ENCODE results near the gene SLCO4A1. TPM values are rescaled to one million over a fixed set of nuclear protein-coding genes. Genes with fewer than 3 reads are reported as not detected.

Gene SLCO4A1
- total RNA-seq, 4 donors from 2014 or later = 77.9 to 107 (median 81.5) TPM

DNA sequence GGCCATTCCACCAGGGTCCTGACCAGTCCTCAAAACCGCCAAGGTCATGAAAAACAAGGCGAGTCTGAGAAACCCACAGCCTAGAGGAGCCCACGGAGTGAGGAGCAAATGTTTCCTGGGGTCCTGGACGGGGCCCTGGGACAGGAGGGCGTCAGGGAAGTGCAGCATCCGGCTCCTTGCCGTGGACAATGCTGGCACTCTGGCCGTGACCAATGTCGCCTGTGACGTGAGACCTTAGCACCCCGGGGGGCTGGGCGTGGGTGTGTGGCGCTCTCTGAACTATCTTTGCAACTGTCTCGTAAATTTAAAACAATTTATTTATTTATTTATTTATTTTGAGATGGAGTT is 34.1 kb upstream of the SLCO4A1 start:
- no peak for TF ChIP-seq POLR2A (IDR thresholded peaks at IDR 0.05)
- TF ChIP-seq, protein P1, sequence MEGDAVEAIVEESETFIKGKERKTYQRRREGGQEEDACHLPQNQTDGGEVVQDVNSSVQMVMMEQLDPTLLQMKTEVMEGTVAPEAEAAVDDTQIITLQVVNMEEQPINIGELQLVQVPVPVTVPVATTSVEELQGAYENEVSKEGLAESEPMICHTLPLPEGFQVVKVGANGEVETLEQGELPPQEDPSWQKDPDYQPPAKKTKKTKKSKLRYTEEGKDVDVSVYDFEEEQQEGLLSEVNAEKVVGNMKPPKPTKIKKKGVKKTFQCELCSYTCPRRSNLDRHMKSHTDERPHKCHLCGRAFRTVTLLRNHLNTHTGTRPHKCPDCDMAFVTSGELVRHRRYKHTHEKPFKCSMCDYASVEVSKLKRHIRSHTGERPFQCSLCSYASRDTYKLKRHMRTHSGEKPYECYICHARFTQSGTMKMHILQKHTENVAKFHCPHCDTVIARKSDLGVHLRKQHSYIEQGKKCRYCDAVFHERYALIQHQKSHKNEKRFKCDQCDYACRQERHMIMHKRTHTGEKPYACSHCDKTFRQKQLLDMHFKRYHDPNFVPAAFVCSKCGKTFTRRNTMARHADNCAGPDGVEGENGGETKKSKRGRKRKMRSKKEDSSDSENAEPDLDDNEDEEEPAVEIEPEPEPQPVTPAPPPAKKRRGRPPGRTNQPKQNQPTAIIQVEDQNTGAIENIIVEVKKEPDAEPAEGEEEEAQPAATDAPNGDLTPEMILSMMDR (IDR thresholded peaks at IDR 0.05) = no peak
- DNase-seq (ENCODE audit: low spot score in 2 of 2) = no peak
- 91 to 93% methylated on average over 12 to 14 of the region's 14 CpGs for WGBS, 2 donors
- intact Hi-C loops (cut with DNase I; ENCODE audit: low total_unique reads) = no loop called here
- no peak overlapping the region for H3K4me3 ChIP-seq (ENCODE audit: low read depth, poor library complexity, severe bottlenecking)

DNA sequence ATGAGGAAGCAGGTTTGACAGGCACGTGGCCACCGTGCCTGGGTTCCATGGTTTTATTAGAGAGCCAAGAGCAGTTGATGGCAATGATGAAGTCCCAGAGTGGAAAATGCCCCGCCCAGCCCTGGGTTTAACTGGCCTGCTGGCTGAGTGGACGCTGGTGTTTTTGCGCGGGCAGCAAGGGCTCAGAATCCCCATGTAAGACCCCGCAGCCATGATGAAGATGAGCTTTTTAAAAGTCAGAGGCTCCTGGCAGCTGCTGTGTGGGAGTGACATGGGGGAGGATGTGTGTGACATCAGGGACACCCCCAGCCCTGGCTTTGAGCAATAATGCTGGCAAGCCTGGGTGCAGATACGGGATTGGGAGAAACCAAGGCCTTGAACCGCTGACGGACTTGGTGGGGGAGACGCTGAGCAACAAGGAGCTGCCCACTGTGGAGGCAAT is 33.0 kb upstream of the SLCO4A1 start:
- intact Hi-C loops (cut with DNase I; ENCODE audit: low total_unique reads) = no loop called here
- TF ChIP-seq, protein P1 (IDR thresholded peaks at IDR 0.05) = no peak
- TF ChIP-seq POLR2A (IDR thresholded peaks at IDR 0.05) = no peak
- no peak for DNase-seq (ENCODE audit: low spot score in 2 of 2)
- H3K4me3 ChIP-seq (ENCODE audit: low read depth, poor library complexity, severe bottlenecking) = no peak overlapping the region
- 91 to 92% methylated on average over 11 of the region's 11 CpGs for WGBS, 2 donors

DNA sequence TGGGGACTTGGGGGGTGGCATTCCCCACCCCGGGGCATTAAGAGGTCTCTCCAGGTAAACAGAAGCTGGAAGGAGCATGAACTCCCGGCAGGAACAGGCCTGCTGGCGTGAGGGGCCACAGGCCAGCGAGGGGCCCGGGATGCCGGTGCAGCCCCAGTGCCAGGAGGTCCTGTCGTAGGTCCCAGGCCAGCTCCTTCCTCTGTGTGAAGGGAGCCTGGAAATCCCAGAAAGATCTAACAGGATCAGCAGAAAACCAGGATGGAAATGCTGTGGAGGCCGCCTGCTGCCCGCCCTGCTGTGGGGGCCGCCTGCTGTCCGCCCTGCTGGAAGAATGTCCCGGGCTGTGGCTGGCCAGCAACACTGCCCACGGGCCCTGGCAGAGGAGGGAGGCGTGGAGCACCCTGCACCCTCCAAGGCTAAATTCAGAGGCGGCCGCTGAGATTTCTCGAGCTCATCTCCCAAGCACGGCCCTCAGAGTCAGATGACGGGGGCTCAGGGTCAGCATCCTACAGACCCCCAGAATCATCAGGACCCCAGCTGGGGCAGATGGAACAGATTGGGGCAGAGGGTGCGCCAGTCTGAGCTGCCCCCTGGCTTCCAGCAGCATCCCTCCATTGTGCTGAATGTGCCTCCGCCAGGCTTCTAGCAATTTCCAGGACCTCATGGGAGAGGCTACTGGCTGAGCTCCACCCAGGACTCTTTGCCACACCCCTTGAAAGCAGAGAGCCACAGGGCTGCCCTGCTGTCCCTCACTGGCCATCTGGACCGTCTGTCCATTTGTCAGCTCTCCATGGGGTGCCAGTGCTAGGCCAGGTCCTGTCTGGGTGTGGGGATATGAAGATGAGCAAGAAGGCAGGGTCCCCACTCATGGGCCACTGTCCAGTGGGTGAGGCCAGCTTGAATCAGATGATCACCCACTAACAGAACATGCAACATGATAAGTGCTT is 32.2 kb upstream of the SLCO4A1 start:
- no peak for TF ChIP-seq POLR2A (IDR thresholded peaks at IDR 0.05)
- TF ChIP-seq, protein P1 (IDR thresholded peaks at IDR 0.05) = no peak
- DNase-seq (ENCODE audit: low spot score in 2 of 2) = no peak
- intact Hi-C loops (cut with DNase I; ENCODE audit: low total_unique reads) = loop anchor here (10.0 kb wide), 1 partner anchor 115 kb away; no protein-coding TSS in a partner anchor
- no peak overlapping the region for H3K4me3 ChIP-seq (ENCODE audit: low read depth, poor library complexity, severe bottlenecking)
- WGBS, 2 donors = 85 to 90% methylated on average over 18 to 22 of the region's 22 CpGs

DNA sequence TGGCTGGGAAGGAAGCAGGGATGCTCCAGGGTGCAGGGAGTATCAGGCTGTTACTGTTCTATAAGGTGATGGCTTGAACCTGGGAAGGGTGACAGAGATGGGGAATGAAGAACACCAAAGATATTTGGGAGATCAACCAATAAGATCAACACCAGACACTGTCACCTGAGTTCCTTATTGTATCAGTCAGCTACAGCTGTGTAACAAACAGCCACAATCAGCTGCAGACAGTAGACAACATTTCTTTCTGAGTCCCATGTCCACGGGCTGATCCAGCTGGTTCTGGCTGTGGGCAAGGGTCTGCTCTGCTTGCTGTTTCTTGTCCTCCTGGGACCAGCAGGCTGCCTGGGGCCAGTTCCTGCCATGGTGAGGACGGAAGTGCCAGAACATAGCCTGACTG is 31.3 kb upstream of the SLCO4A1 start:
- H3K4me3 ChIP-seq (ENCODE audit: low read depth, poor library complexity, severe bottlenecking) = no peak overlapping the region
- 81 to 92% methylated on average over 2 of the region's 2 CpGs for WGBS, 2 donors
- DNase-seq (ENCODE audit: low spot score in 2 of 2) = no peak
- TF ChIP-seq, protein P1 (IDR thresholded peaks at IDR 0.05) = no peak
- TF ChIP-seq POLR2A (IDR thresholded peaks at IDR 0.05) = no peak
- intact Hi-C loops (cut with DNase I; ENCODE audit: low total_unique reads) = loop anchor here (10.0 kb wide), 1 partner anchor 116 kb away; no protein-coding TSS in a partner anchor

DNA sequence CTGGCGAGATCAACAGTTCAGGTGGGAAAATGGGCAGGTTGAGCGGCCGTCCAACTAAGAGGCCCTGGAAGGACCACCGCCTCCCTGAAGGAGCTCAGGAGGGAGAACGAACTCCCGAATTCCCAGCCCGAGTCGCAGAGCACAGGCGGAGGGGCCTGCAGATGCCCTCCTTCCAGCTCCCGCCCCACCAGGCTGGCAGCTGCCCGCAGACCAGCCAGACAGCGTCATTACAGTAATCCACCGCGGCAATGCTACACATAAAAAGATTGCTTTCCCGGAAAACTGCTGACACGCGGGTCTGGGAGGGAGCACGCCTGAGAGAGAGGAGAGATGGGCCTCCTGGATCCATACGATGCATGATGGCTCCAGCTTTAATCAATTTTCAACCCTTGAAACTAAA is 30.5 kb upstream of the SLCO4A1 start:
- no peak for TF ChIP-seq POLR2A (IDR thresholded peaks at IDR 0.05)
- intact Hi-C loops (cut with DNase I; ENCODE audit: low total_unique reads) = loop anchor here (10.0 kb wide), 1 partner anchor 117 kb away; no protein-coding TSS in a partner anchor
- WGBS, 2 donors = 79 to 88% methylated on average over 19 of the region's 19 CpGs
- no peak for DNase-seq (ENCODE audit: low spot score in 2 of 2)
- no peak overlapping the region for H3K4me3 ChIP-seq (ENCODE audit: low read depth, poor library complexity, severe bottlenecking)
